ENCODE measurements around the gene ARHGAP1.

ARHGAP1 gene

GRCh38 chr11:46678741-46679130 lies 21.7 kb downstream of the ARHGAP1 start:
- no peak overlapping the region for H3K27ac ChIP-seq (ENCODE audit: low read depth, low read length, severe bottlenecking)
- 94 to 98% methylated on average over 4 to 8 of the region's 9 CpGs for WGBS, 2 experiments (ENCODE audit: insufficient coverage in 2 of 2)
- H3K4me3 ChIP-seq (ENCODE audit: extremely low read depth, insufficient read depth, low read length, poor library complexity, severe bottlenecking) = no peak overlapping the region
- H3K4me1 ChIP-seq (ENCODE audit: control insufficient read depth, insufficient read depth, low read length, poor library complexity, severe bottlenecking) = peaks cover 34% of the 10 kb centered on the region
- peaks cover 65% of the 10 kb centered on the region for H3K36me3 ChIP-seq (ENCODE audit: control insufficient read depth, insufficient read depth, low read length)
- H3K9me3 ChIP-seq (ENCODE audit: control insufficient read depth, low read length) = no peaks in the 10 kb centered on the region

GRCh38 chr11:46677991-46678740 lies 22.3 kb downstream of the ARHGAP1 start:
- peaks cover 36% of the 10 kb centered on the region for H3K4me1 ChIP-seq (ENCODE audit: control insufficient read depth, insufficient read depth, low read length, poor library complexity, severe bottlenecking)
- WGBS, 2 experiments (ENCODE audit: insufficient coverage in 2 of 2) = 86 to 88% methylated on average over 10 of the region's 10 CpGs
- peak overlapping the region; percentile 36 for H3K27ac ChIP-seq (ENCODE audit: low read depth, low read length, severe bottlenecking)
- no peaks in the 10 kb centered on the region for H3K9me3 ChIP-seq (ENCODE audit: control insufficient read depth, low read length)
- H3K4me3 ChIP-seq (ENCODE audit: extremely low read depth, insufficient read depth, low read length, poor library complexity, severe bottlenecking) = no peak overlapping the region
- peaks cover 68% of the 10 kb centered on the region for H3K36me3 ChIP-seq (ENCODE audit: control insufficient read depth, insufficient read depth, low read length)

- WGBS, 2 experiments (ENCODE audit: insufficient coverage in 2 of 2) = 89 to 93% methylated on average over 5 to 8 of the region's 8 CpGs
- Histone ChIP-seq H3K4me3 (ENCODE audit: extremely low read depth, insufficient read depth, low read length, poor library complexity, severe bottlenecking) (no peak overlapping the region), H3K9me3 (ENCODE audit: control insufficient read depth, low read length) (no peaks in the 10 kb centered on the region), H3K27ac (ENCODE audit: low read depth, low read length, severe bottlenecking) (no peak overlapping the region), H3K4me1 (ENCODE audit: control insufficient read depth, insufficient read depth, low read length, poor library complexity, severe bottlenecking) (peaks cover 36% of the 10 kb centered on the region), H3K36me3 (ENCODE audit: control insufficient read depth, insufficient read depth, low read length) (peaks cover 71% of the 10 kb centered on the region)
These were observed 23.2 kb downstream of the ARHGAP1 start for GRCh38 chr11:46677169-46677568.

- H3K4me3 ChIP-seq (ENCODE audit: extremely low read depth, insufficient read depth, low read length, poor library complexity, severe bottlenecking) = no peak overlapping the region
- 95 to 98% methylated on average over 12 of the region's 15 CpGs for WGBS, 2 experiments (ENCODE audit: insufficient coverage in 2 of 2)
- H3K4me1 ChIP-seq (ENCODE audit: control insufficient read depth, insufficient read depth, low read length, poor library complexity, severe bottlenecking) = peaks cover 36% of the 10 kb centered on the region
- H3K36me3 ChIP-seq (ENCODE audit: control insufficient read depth, insufficient read depth, low read length) = peaks cover 72% of the 10 kb centered on the region
- H3K27ac ChIP-seq (ENCODE audit: low read depth, low read length, severe bottlenecking) = no peak overlapping the region
- H3K9me3 ChIP-seq (ENCODE audit: control insufficient read depth, low read length) = no peaks in the 10 kb centered on the region
These were observed 23.8 kb downstream of the ARHGAP1 start for GRCh38 chr11:46676436-46677158.

GRCh38 chr11:46675949-46676348 lies 24.5 kb downstream of the ARHGAP1 start:
- H3K36me3 ChIP-seq (ENCODE audit: control insufficient read depth, insufficient read depth, low read length) = peaks cover 73% of the 10 kb centered on the region
- H3K9me3 ChIP-seq (ENCODE audit: control insufficient read depth, low read length) = no peaks in the 10 kb centered on the region
- WGBS, 2 experiments (ENCODE audit: insufficient coverage in 2 of 2) = 92 to 95% methylated on average over 3 to 4 of the region's 7 CpGs
- peaks cover 36% of the 10 kb centered on the region for H3K4me1 ChIP-seq (ENCODE audit: control insufficient read depth, insufficient read depth, low read length, poor library complexity, severe bottlenecking)
- no peak overlapping the region for H3K4me3 ChIP-seq (ENCODE audit: extremely low read depth, insufficient read depth, low read length, poor library complexity, severe bottlenecking)
- H3K27ac ChIP-seq (ENCODE audit: low read depth, low read length, severe bottlenecking) = peak overlapping the region; percentile 83

GRCh38 chr11:46675288-46675851 lies 25.0 kb downstream of the ARHGAP1 start:
- H3K27ac ChIP-seq (ENCODE audit: low read depth, low read length, severe bottlenecking) = peak overlapping the region; percentile 83
- H3K9me3 ChIP-seq (ENCODE audit: control insufficient read depth, low read length) = no peaks in the 10 kb centered on the region
- peaks cover 72% of the 10 kb centered on the region for H3K36me3 ChIP-seq (ENCODE audit: control insufficient read depth, insufficient read depth, low read length)
- no peak overlapping the region for H3K4me3 ChIP-seq (ENCODE audit: extremely low read depth, insufficient read depth, low read length, poor library complexity, severe bottlenecking)
- H3K4me1 ChIP-seq (ENCODE audit: control insufficient read depth, insufficient read depth, low read length, poor library complexity, severe bottlenecking) = peaks cover 36% of the 10 kb centered on the region
- 84 to 91% methylated on average over 3 to 4 of the region's 4 CpGs for WGBS, 2 experiments (ENCODE audit: insufficient coverage in 2 of 2)

GRCh38 chr11:46674463-46675287 lies 25.7 kb downstream of the ARHGAP1 start:
- H3K9me3 ChIP-seq (ENCODE audit: control insufficient read depth, low read length) = no peaks in the 10 kb centered on the region
- H3K36me3 ChIP-seq (ENCODE audit: control insufficient read depth, insufficient read depth, low read length) = peaks cover 72% of the 10 kb centered on the region
- H3K27ac ChIP-seq (ENCODE audit: low read depth, low read length, severe bottlenecking) = peak overlapping the region; percentile 83
- peaks cover 36% of the 10 kb centered on the region for H3K4me1 ChIP-seq (ENCODE audit: control insufficient read depth, insufficient read depth, low read length, poor library complexity, severe bottlenecking)
- H3K4me3 ChIP-seq (ENCODE audit: extremely low read depth, insufficient read depth, low read length, poor library complexity, severe bottlenecking) = no peak overlapping the region
- WGBS, 2 experiments (ENCODE audit: insufficient coverage in 2 of 2) = 22 to 25% methylated on average over 6 to 7 of the region's 12 CpGs

- Histone ChIP-seq H3K4me1 (ENCODE audit: control insufficient read depth, insufficient read depth, low read length, poor library complexity, severe bottlenecking) (peaks cover 36% of the 10 kb centered on the region), H3K9me3 (ENCODE audit: control insufficient read depth, low read length) (no peaks in the 10 kb centered on the region), H3K4me3 (ENCODE audit: extremely low read depth, insufficient read depth, low read length, poor library complexity, severe bottlenecking) (no peak overlapping the region), H3K27ac (ENCODE audit: low read depth, low read length, severe bottlenecking) (peak overlapping the region; percentile 83), H3K36me3 (ENCODE audit: control insufficient read depth, insufficient read depth, low read length) (peaks cover 72% of the 10 kb centered on the region)
- WGBS, 2 experiments (ENCODE audit: insufficient coverage in 2 of 2) = 96% methylated on average over 5 of the region's 6 CpGs
These were observed 26.5 kb downstream of the ARHGAP1 start for GRCh38 chr11:46673713-46674462.

GRCh38 chr11:46672381-46672839 lies 28.0 kb downstream of the ARHGAP1 start:
- H3K27ac ChIP-seq (ENCODE audit: low read depth, low read length, severe bottlenecking) = no peak overlapping the region
- WGBS, 2 experiments (ENCODE audit: insufficient coverage in 2 of 2) = 98 to 99% methylated on average over 6 of the region's 7 CpGs
- H3K4me3 ChIP-seq (ENCODE audit: extremely low read depth, insufficient read depth, low read length, poor library complexity, severe bottlenecking) = no peak overlapping the region
- peaks cover 82% of the 10 kb centered on the region for H3K36me3 ChIP-seq (ENCODE audit: control insufficient read depth, insufficient read depth, low read length)
- H3K4me1 ChIP-seq (ENCODE audit: control insufficient read depth, insufficient read depth, low read length, poor library complexity, severe bottlenecking) = peaks cover 26% of the 10 kb centered on the region
- H3K9me3 ChIP-seq (ENCODE audit: control insufficient read depth, low read length) = no peaks in the 10 kb centered on the region

GRCh38 chr11:46671958-46672315 lies 28.5 kb downstream of the ARHGAP1 start:
- H3K4me3 ChIP-seq (ENCODE audit: extremely low read depth, insufficient read depth, low read length, poor library complexity, severe bottlenecking) = no peak overlapping the region
- H3K27ac ChIP-seq (ENCODE audit: low read depth, low read length, severe bottlenecking) = no peak overlapping the region
- peaks cover 82% of the 10 kb centered on the region for H3K36me3 ChIP-seq (ENCODE audit: control insufficient read depth, insufficient read depth, low read length)
- H3K4me1 ChIP-seq (ENCODE audit: control insufficient read depth, insufficient read depth, low read length, poor library complexity, severe bottlenecking) = peaks cover 26% of the 10 kb centered on the region
- H3K9me3 ChIP-seq (ENCODE audit: control insufficient read depth, low read length) = no peaks in the 10 kb centered on the region
- 95% methylated on average over 8 to 10 of the region's 10 CpGs for WGBS, 2 experiments (ENCODE audit: insufficient coverage in 2 of 2)

All from mesodermal cell (in vitro differentiated cells).